Esophagus squamous epithelium (tissue), 5 donors: ENCODE data around the gene ABHD12. TPM values are rescaled to one million over a fixed set of nuclear protein-coding genes. Genes with fewer than 3 reads are reported as not detected.
A peak's percentile ranks its signal among the peaks of the same experiment; 100 is the strongest.

ENCODE experiments used
- DNase-seq: peaks from one replicate; lab custom pipeline; 2025; lab: John Stamatoyannopoulos, UW
- H3K27ac ChIP-seq, 4 donors: fragments of 200-600 bp; sonication (generic); one replicate each; pipeline ENCODE4 v1.5.1; 2016 to 2019; ENCODE audit warnings: mild to moderate bottlenecking in 1 of 4
- H3K27me3 ChIP-seq, 4 donors: fragments of 200-600 bp; sonication (generic); 1 replicate in 3 of 4; 2 replicates in 1 of 4; pipeline versions ENCODE4 v1.5.1 to v1.6.0; 2017 to 2021; ENCODE audit warnings: antibody characterized with exemption in 1 of 4
- H3K36me3 ChIP-seq, 3 donors: fragments of 200-600 bp; sonication (generic); one replicate each; pipeline ENCODE4 v1.5.1; 2016 to 2019
- H3K4me1 ChIP-seq, 3 donors: fragments of 200-600 bp; sonication (generic); one replicate each; pipeline ENCODE4 v1.5.1; 2017 to 2019
- H3K4me3 ChIP-seq, 4 donors: fragments of 200-600 bp; sonication (generic); 1 replicate in 3 of 4; 2 replicates in 1 of 4; pipeline ENCODE4 v1.5.1; 2016 to 2019; ENCODE audit warnings: mild to moderate bottlenecking in 2 of 4, moderate library complexity in 1 of 4
- H3K9me3 ChIP-seq, 3 donors: fragments of 200-600 bp; sonication (generic); one replicate each; pipeline ENCODE4 v1.5.1; 2016 to 2019
- POLR2A ChIP-seq, 4 donors: fragments of 450-650 bp; IDR thresholded peaks; one replicate each; pipeline ENCODE4 v1.6.1; 2017; ENCODE audit warnings: antibody characterized with exemption in 4 of 4, mild to moderate bottlenecking in 4 of 4, moderate library complexity in 3 of 4
- WGBS, 2 donors: methylation state at CpG; one replicate each; pipeline ENCODE4 v1.1.5; 2018; 5-methylcytosine and 5-hydroxymethylcytosine counted together
- intact Hi-C: fragments of 100-400 bp; cut with DNase I; formaldehyde crosslinking; loops from one replicate; pipeline ENCODE4 v1.15.0; 2022
- total RNA-seq, 4 donors: library from RNA; depleted of rRNA; stranded (reverse); fragments of >200 nt; gene quantifications; one replicate each; pipeline ENCODE4 v1.1.0, GENCODE V29; 2016
- TF ChIP-seq, protein P1 (sequence below), 6 experiments: fragments of 450-650 bp in 4 of 6; fragments of 200-600 bp in 2 of 6; sonication (generic) in 2 of 6; IDR thresholded peaks; one replicate each; pipeline ENCODE4 v1.5.1; 2016 to 2019; ENCODE audit warnings: antibody characterized with exemption in 6 of 6, mild to moderate bottlenecking in 4 of 6, moderate library complexity in 4 of 6
- donor health status: DM: yes; HTN: yes; CAD: no.

ABHD12 gene
- total RNA-seq, 4 donors from 2014 or later = 23.8 to 62.1 (median 36.4) TPM

DNA sequence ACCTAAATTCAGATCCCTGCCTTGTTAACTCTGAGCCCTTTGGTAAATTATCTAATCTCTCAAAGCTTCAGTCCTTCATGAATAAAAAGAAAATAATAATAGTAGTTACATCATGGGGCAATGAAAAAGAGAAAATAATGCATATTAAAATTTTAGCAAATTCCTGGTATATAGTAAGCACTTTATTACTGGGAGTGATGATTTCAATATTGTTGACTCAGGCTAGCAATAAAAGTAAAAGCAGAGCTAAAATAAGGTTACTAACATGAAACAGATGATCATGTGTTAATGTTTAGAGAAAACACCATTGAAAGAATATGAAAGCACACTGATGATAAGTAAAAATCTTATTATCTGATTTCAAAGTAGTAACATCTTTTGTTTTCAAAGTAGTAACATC is 30.5 kb upstream of the ABHD12 start:
- H3K4me3 ChIP-seq = no peak overlapping the region
- intact Hi-C loops = no loop called here

DNA sequence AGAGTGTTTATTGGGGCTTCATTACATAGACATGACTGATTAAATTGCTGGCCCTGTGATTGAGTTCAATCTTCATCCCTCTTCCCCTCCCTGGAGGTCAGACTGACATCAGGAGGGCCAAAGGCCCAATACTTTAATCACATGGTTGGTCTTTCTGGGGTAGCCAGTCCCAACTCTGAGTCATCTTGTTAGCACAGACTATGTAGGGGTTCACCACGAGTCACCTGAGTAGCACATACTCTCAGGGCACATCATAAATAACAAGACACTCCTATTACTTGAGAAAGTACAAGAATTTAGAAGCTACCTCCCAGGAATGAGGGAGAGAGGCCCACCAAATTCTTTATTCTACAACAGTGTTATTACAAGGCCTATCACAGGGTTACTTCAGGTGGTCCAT is 28.1 kb upstream of the ABHD12 start:
- DNase-seq = no peak
- peaks cover 0 to 34% (median 0%) of the 10 kb centered on the region in 3 donors for H3K36me3 ChIP-seq
- intact Hi-C loops = no loop called here
- H3K4me3 ChIP-seq = no peak overlapping the region
- H3K27me3 ChIP-seq = no peaks in the 10 kb centered on the region
- TF ChIP-seq POLR2A (IDR thresholded peaks at IDR 0.05) = no peak
- TF ChIP-seq, protein P1, sequence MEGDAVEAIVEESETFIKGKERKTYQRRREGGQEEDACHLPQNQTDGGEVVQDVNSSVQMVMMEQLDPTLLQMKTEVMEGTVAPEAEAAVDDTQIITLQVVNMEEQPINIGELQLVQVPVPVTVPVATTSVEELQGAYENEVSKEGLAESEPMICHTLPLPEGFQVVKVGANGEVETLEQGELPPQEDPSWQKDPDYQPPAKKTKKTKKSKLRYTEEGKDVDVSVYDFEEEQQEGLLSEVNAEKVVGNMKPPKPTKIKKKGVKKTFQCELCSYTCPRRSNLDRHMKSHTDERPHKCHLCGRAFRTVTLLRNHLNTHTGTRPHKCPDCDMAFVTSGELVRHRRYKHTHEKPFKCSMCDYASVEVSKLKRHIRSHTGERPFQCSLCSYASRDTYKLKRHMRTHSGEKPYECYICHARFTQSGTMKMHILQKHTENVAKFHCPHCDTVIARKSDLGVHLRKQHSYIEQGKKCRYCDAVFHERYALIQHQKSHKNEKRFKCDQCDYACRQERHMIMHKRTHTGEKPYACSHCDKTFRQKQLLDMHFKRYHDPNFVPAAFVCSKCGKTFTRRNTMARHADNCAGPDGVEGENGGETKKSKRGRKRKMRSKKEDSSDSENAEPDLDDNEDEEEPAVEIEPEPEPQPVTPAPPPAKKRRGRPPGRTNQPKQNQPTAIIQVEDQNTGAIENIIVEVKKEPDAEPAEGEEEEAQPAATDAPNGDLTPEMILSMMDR (IDR thresholded peaks at IDR 0.05) = no peak
- no peak overlapping the region for H3K27ac ChIP-seq
- 71% methylated on average over 1 of the region's 1 CpG for WGBS, 2 donors
- H3K4me1 ChIP-seq = no peaks in the 10 kb centered on the region
- H3K9me3 ChIP-seq = no peaks in the 10 kb centered on the region

More for the DNA sequence above, 30.5 kb upstream of the ABHD12 start:
- Histone ChIP-seq H3K9me3 (no peaks in the 10 kb centered on the region), H3K36me3 (peaks cover 0 to 38% (median 0%) of the 10 kb centered on the region in 3 donors), H3K4me1 (no peaks in the 10 kb centered on the region), H3K27me3 (no peaks in the 10 kb centered on the region), H3K27ac (no peak overlapping the region)
- no peak for DNase-seq
- TF ChIP-seq, protein P1 (IDR thresholded peaks at IDR 0.05) = no peak
- TF ChIP-seq POLR2A (IDR thresholded peaks at IDR 0.05) = no peak

DNA sequence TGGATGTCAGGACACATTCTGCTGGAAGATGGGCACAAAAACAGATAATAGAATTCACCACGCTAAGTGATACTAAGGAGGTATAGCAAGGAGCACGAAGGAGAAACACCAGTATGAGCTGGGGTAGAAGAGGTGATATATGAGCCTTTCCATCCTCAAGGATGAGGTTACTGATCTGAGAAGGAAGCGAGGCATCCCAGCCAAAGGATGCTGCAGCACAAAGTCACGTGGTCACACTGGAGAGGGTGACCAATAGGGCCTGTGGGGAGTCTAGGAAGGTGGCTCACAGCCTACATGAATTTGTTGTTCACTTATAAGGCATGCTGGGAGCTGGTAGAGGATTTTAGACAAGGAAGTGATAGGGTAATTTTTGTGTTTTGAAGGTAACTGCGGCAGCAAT is 18.3 kb upstream of the ABHD12 start:
- Histone ChIP-seq H3K4me1 (peaks cover 0 to 21% (median 6%) of the 10 kb centered on the region in 3 donors), H3K36me3 (no peaks in the 10 kb centered on the region), H3K27ac (no peak overlapping the region), H3K27me3 (no peaks in the 10 kb centered on the region), H3K4me3 (no peak overlapping the region), H3K9me3 (no peaks in the 10 kb centered on the region)
- DNase-seq = no peak
- TF ChIP-seq, protein P1 (IDR thresholded peaks at IDR 0.05) = no peak
- TF ChIP-seq POLR2A (IDR thresholded peaks at IDR 0.05) = no peak
- 83 to 86% methylated on average over 5 of the region's 5 CpGs for WGBS, 2 donors
- intact Hi-C loops = no loop called here

DNA sequence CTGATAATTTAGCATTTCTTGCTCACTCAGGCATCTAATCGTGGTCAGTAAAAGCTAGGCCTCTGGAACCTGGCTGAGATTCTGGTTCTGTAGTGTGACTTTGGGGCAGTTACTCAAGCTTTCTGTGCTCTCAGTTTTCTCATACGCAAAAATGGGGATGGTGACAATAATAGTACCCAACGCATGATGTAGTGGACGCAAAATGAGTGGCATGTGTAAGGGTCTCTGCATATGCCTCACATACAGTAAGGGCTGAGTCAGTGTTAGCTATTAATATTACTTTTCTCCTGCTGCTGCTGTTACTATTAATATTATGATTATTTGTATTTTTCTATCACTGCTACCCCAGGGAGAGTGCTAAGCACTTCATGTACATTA is 17.5 kb upstream of the ABHD12 start:
- H3K4me1 ChIP-seq = peaks cover 0 to 21% (median 6%) of the 10 kb centered on the region in 3 donors
- no peaks in the 10 kb centered on the region for H3K27me3 ChIP-seq
- TF ChIP-seq, protein P1 (IDR thresholded peaks at IDR 0.05) = no peak
- no peak for TF ChIP-seq POLR2A (IDR thresholded peaks at IDR 0.05)
- no peaks in the 10 kb centered on the region for H3K36me3 ChIP-seq
- H3K27ac ChIP-seq = peak overlapping the region in 3 of 4 donors; percentile 78 to 84 (median 82)
- 4% methylated on average over 4 of the region's 4 CpGs for WGBS, 2 donors
- H3K9me3 ChIP-seq = peaks cover 0 to 5% (median 4%) of the 10 kb centered on the region in 3 donors
- H3K4me3 ChIP-seq = peak overlapping the region; percentile 67 to 79 (median 74)
- intact Hi-C loops = no loop called here
- no peak for DNase-seq

DNA sequence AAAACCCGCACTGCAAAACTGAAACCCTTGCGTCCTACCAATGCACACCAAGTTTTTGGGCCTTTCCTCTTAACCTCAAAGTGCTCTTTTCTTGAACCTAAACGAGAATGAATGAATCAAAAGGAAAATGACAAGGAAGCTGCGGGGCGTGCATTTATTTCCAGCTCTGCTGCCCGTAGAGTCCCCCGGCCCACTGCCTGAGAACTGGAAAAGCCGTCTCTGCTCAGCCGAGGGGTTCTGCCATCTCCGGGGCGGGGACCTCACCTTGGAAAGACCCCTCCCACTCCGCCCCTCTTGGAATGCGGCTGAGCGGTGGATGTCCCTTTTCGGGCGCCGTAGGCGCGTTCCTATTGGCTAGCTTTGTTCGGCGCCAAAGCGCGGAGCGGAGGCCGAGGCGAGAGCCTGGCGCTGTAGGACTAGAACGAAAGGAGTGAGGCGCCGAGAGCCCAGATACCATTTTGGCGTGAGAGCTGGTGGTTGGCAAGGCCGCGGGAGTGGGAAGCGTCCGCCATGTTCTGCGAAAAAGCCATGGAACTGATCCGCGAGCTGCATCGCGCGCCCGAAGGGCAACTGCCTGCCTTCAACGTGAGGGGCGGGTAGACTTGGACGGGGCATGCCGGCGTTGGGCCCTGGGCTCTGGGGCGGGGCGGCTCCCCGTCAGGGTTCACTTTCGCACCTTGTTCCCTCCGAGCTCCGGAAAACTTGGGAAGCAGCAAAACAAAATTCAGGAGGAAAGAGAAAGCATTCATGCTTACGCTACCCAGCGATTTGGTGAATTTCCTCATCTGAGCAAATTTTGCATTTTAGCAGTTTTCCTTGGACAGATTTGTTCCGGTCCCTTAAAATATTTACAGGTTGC is 16.9 kb upstream of the ABHD12 start, which contains the start of gene GINS1:
GINS1 (plus strand) TSS at position 363 of the 859 bp plus-strand sequence; CDS start at position 511, 148 bp downstream.
- peak; percentile 23 for DNase-seq
- Histone ChIP-seq H3K36me3 (no peaks in the 10 kb centered on the region), H3K4me3 (peak within 1 kb of the TSS; percentile 67 to 79 (median 74)), H3K27ac (peak within 1 kb of the TSS; percentile 64 to 84 (median 80)), H3K9me3 (peaks cover 0 to 12% (median 7%) of the 10 kb centered on the region in 3 donors), H3K4me1 (peaks cover 0 to 21% (median 6%) of the 10 kb centered on the region in 3 donors), H3K27me3 (no peaks in the 10 kb centered on the region)
- intact Hi-C loops = no loop called here
- 1 to 3% methylated on average over 14 to 24 of the region's 56 CpGs for WGBS, 2 donors
- TF ChIP-seq, protein P1 (IDR thresholded peaks at IDR 0.05) = no peak
- peak in 2 of 4 donors; percentile 11 to 29 for TF ChIP-seq POLR2A (IDR thresholded peaks at IDR 0.05)
